ENCODE data around the gene KCNJ2.
A peak's percentile ranks its signal among the peaks of the same experiment; 100 is the strongest.

KCNJ2 gene

GRCh38 chr17:70168977-70169708, at the start of gene KCNJ2:
Gene KCNJ2 (plus strand): TSS chr17:70169532. CDS start chr17:70175040, 5,508 bp downstream.
- DNase-seq (ENCODE audit: low read depth): peak; percentile 87

- DNase-seq (ENCODE audit: low read depth): no peak
These were observed 49.8 kb upstream of the KCNJ2 start for GRCh38 chr17:70119545-70119944.

GRCh38 chr17:70119983-70120382, 49.3 kb upstream of the KCNJ2 start:
- no peak for DNase-seq (ENCODE audit: low read depth)

DNA sequence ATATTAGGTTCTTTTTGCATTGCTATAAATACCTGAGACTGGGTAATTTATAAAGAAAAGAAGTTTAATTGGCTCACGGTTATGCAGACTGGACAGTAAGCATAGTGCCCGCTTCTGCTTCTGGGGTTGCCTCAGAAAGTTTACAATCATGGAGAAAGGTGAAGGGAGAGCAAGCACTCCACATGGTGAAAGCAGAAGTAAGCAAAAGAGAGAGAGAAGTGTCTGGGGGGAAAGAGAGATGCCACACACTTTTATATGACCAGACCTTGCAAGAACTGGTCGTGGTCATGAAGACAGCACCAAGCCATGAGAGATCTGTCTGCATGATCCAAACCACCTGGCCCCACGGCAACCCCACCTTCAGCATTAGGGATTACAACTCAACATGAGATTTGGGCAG, 48.9 kb upstream of the KCNJ2 start:
- no peak for DNase-seq (ENCODE audit: low read depth)

- no peak for DNase-seq (ENCODE audit: low read depth)
These were observed 48.2 kb upstream of the KCNJ2 start for GRCh38 chr17:70121126-70121525.

DNA sequence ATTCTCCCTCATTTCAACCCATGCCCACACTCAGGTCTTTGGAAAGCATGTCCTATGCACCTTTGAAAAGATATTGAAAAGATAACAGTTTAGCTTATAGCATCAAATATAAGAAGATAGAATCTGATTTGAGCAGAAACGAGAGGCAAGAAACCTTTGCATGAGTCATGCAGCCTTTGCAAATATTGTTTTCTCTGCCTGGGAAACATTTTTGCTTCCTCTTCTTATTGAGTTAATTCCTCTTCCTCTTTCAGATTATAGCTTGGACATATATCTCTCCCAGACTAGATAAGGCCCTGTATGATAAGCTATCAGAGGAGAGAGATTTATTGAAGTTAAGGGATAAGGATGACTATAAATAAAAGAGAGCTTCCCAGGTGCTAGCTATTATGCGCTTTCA, 46.1 kb upstream of the KCNJ2 start:
- no peak for DNase-seq (ENCODE audit: low read depth)

DNA sequence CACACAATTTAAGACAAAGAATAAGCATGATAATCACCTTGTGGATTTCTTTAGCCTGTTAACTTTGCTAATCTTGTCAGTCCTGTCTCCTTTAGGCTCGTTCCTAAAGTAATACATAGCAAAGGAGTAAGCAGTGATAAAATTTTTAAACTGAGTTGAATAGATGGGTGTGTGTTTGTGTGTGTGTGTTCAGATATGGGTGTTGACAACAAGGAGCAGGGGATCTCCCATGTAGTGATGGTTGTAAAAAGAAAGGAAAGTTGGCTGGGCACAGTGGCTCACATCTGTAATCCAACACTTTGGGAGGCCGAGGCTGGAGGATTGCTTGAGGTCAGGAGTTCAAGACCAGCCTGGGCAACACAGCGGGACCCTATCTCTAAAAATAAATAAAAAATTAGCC, 44.6 kb upstream of the KCNJ2 start:
- DNase-seq (ENCODE audit: low read depth): no peak

- no peak for DNase-seq (ENCODE audit: low read depth)
These were observed 42.0 kb upstream of the KCNJ2 start for GRCh38 chr17:70127221-70127873.

DNA sequence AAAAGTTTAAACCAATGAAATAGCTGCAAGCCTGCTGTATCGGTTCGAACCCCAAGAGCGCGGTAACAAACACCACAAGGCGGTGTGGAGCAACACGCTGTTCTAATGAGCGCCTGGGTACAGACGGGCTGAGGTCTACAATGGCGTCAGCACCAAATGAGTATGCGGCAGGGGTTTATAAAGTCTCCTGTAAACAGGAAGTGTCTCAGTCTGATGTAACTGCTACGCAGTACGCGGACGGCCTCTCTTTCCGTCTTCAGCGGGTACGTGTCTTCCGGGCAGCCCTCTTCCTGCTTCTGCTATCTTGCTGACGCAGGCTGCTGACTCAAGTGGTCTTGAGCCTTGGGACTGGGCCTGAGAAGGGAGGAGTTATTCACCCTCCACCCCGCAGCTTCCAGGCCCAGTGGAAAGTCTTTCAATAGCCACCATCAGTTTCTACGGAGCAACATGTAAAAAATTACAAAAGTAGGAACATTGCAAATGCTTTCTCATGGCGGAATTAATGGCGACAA, 40.5 kb upstream of the KCNJ2 start:
- DNase-seq (ENCODE audit: low read depth): no peak

GRCh38 chr17:70130289-70130688, 39.0 kb upstream of the KCNJ2 start:
- no peak for DNase-seq (ENCODE audit: low read depth)

- no peak for DNase-seq (ENCODE audit: low read depth)
These were observed 36.8 kb upstream of the KCNJ2 start for GRCh38 chr17:70132505-70132904.

DNA sequence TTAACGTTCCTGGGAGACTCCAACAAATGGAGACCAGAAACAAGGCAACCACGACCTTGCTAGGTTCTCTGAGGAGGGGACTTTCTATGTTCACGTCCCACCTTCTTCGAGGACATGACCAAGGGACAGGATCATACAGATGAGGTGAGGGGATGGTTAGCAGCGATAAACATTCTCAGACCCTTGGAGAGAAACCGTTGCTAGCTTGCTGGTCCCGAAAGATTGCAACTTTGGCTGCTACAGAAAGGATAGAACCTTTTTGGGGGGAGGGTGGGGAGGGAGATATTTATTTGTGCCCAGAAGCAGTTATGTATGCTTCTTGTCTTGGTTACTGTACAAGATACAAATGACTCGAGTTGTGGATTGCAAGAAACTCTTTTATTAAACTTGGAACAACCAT, 35.3 kb upstream of the KCNJ2 start:
- no peak for DNase-seq (ENCODE audit: low read depth)

GRCh38 chr17:70134777-70135176, 34.6 kb upstream of the KCNJ2 start:
- DNase-seq (ENCODE audit: low read depth): no peak

- DNase-seq (ENCODE audit: low read depth): no peak
These were observed 33.2 kb upstream of the KCNJ2 start for GRCh38 chr17:70136131-70136530.

GRCh38 chr17:70137451-70138230, 31.7 kb upstream of the KCNJ2 start:
- peak; percentile 96 for DNase-seq (ENCODE audit: low read depth)

DNA sequence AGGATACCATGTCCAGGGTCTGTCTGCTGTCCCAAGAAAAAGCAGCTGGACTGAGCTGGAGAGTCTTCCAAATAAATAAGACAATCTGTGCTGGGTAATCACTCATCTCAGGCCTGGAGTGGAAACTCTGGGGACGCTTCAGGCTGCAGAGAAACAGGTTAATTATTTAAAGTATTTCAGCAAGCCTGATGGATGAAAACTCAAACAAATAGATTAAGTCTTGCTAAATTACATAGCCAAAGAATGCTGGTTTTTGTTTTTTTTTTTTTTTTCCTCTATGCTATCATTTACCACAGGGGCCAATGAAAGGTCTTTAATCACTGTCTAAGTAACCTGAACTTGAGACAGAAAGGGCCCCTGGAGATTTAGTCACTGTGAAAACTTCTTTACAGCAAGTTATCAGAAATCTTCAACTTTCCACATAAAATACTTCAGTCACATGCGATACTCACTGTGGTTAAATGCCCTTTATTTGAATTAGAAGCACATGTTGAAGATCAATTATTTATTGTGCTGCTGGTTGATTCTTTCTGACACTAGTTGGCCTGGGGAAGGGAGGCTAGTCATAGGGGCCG, 31.0 kb upstream of the KCNJ2 start:
- DNase-seq (ENCODE audit: low read depth): peak; percentile 84

DNA sequence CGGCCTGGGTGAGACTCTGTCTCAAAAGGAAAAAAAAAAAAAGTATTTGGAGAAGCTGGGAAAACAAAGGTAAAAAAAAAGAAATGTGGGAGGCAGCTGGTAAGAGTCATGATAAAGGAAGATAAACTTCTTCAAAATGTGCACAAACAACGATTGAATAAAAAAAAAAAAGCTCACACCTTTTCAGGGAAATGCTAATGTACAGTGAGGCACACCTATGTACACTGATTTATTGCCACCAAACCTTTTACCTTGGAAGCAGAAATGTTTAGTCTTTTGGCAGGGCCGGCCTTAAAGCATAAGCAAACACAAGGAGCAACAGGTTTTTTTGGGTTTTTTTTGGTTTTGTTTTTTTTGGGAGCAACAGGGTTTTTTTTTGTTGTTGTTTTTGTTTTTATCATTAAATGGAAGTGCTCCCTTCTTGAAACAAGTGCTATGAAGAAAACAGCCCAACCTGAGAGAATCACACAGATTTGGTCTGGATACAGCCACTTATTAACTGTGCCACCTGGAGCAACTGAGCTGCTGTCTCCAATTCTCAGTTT, 29.8 kb upstream of the KCNJ2 start:
- DNase-seq (ENCODE audit: low read depth): no peak

DNA sequence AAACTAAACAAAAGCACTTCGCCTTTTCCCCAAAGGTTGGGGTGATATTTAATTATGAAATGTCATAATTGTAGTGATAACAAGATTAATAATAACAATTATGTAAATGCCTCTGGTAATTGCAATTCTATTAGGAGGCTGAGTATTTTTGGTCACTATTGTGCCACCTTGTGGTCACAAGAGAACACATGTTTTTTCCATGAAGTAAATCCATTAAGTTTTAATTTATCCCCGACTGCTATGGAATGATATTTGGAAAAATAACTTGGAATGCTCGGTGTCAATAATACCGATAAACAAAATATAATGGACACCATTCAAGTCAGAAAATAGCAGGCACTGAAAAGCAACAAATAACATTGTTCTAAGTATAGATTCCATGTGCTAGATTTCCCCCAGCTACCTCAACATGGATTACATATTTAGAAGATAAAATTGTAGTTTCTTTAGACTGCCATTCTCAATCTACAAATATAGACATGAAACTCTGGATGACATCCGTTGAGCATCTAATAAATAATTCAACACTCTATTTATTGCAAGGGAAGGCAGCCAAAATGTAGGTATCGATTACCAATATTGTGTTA, 25.0 kb upstream of the KCNJ2 start:
- DNase-seq (ENCODE audit: low read depth): peak; percentile 49

DNA sequence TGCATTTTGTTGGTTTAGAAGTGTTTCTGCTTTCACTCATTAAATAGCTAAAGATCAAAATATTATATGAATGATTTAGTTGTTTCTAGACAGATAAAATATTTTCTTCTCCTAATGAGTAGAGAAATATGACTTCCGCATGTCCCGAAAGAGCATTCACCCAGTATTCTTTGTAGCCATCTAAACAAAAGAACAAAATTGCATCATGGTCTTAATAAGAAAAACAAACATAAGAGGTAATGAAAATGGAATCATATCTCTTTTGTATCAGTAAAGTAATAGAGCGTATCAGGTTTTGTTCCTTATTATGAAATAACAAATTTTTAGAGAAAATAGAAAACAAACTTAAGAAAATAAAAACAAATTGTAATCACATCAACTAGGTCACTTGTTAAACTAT, 16.1 kb upstream of the KCNJ2 start:
- DNase-seq (ENCODE audit: low read depth): no peak

DNA sequence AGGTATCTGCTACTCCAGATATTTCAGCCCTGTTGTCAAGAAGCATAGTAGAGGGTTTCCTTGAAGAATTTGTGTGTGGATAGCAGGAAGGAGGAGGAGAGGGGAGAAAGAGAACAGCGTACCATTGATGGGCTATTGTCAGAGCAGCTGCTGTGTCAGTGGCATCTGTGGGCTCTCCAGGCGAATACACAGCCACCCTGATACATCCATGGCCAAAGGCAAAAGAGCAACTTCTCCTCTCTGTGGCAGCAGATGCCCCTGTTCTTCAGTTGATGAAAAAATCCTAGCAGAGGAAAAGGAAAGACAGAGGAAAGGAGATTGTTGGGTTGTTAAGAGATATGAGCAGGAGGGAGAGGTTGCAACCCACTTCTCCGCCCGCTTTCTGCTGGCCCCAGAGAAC, 12.2 kb upstream of the KCNJ2 start:
- no peak for DNase-seq (ENCODE audit: low read depth)

GRCh38 chr17:70158180-70158579, 11.2 kb upstream of the KCNJ2 start:
- peak; percentile 47 for DNase-seq (ENCODE audit: low read depth)

- DNase-seq (ENCODE audit: low read depth): peak; percentile 52
These were observed 10.7 kb upstream of the KCNJ2 start for GRCh38 chr17:70158591-70158990.
